ENCODE measurements around the gene CDK18. TPM values are rescaled to one million over a fixed set of nuclear protein-coding genes. Genes with fewer than 3 reads are reported as not detected.

Gene CDK18
- total RNA-seq, 2 donors from 2014 or later: 58.1 to 88.7 TPM

DNA sequence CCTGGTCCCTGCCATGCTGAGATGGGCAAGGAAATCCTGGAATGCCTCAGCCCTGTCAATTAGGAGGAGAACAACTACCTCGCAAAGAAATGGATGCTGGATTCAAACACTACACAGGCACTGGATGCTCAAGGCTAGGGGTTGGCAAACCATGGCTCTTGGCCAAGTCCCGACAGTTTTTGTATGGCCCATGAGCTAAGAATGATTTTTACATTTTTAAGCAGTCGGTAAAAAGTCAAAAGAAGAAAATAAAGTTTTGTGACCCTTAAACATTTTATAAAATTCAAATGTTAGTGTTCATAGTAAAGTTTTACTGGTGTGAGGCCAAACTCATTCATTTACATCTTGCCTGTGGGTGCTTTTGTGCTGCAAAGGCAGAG, 6.5 kb downstream of the CDK18 start:
- Histone ChIP-seq H3K36me3 (ENCODE audit: control insufficient read depth, insufficient read depth, low read length) (no peaks in the 10 kb centered on the region), H3K4me3 (ENCODE audit: low read length) (no peak overlapping the region), H3K9ac (ENCODE audit: extremely low read depth, low read length, poor library complexity, severe bottlenecking) (no peak overlapping the region), H3K9me3 (ENCODE audit: control insufficient read depth, low read length) (no peaks in the 10 kb centered on the region), H3K27me3 (ENCODE audit: control insufficient read depth, insufficient read depth, low read length, poor library complexity, severe bottlenecking) (no peaks in the 10 kb centered on the region), H3K27ac (ENCODE audit: low read depth, low read length) (peak overlapping the region; percentile 4), H3K4me1 (ENCODE audit: control insufficient read depth, insufficient read depth, low read length) (peaks cover 4% of the 10 kb centered on the region)
- H3K36me3 Mint-ChIP-seq (ENCODE audit: low read depth): peaks cover 5% of the 10 kb centered on the region
- DNase-seq: no peak
- H3K27me3 Mint-ChIP-seq (ENCODE audit: insufficient read depth): no peaks in the 10 kb centered on the region
- TF ChIP-seq CTCF (conservative IDR thresholded peaks at IDR 0.05): no peak
- no peak overlapping the region for H3K27ac Mint-ChIP-seq
- H3K9me3 Mint-ChIP-seq: no peaks in the 10 kb centered on the region
- 91 to 93% methylated on average over 3 of the region's 3 CpGs for WGBS, 2 experiments (ENCODE audit: insufficient coverage in 1 of 2, insufficient read length in 1 of 2)
- H3K4me1 Mint-ChIP-seq: peaks cover 18% of the 10 kb centered on the region
- no peak overlapping the region for H3K4me3 Mint-ChIP-seq

GRCh38 chr1:205512059-205513045, 7.9 kb downstream of the CDK18 start:
- H3K9ac ChIP-seq (ENCODE audit: extremely low read depth, low read length, poor library complexity, severe bottlenecking): no peak overlapping the region
- Mint-ChIP-seq H3K4me1 (peaks cover 17% of the 10 kb centered on the region), H3K27ac (no peak overlapping the region), H3K27me3 (ENCODE audit: insufficient read depth) (no peaks in the 10 kb centered on the region), H3K4me3 (no peak overlapping the region), H3K9me3 (no peaks in the 10 kb centered on the region), H3K36me3 (ENCODE audit: low read depth) (no peaks in the 10 kb centered on the region)
- H3K36me3 ChIP-seq (ENCODE audit: control insufficient read depth, insufficient read depth, low read length): no peaks in the 10 kb centered on the region
- no peak for TF ChIP-seq CTCF (conservative IDR thresholded peaks at IDR 0.05)
- no peaks in the 10 kb centered on the region for H3K27me3 ChIP-seq (ENCODE audit: control insufficient read depth, insufficient read depth, low read length, poor library complexity, severe bottlenecking)
- H3K27ac ChIP-seq (ENCODE audit: low read depth, low read length): no peak overlapping the region
- WGBS, 2 experiments (ENCODE audit: insufficient coverage in 1 of 2, insufficient read length in 1 of 2): 89 to 93% methylated on average over 8 to 11 of the region's 13 CpGs
- H3K4me3 ChIP-seq (ENCODE audit: low read length): no peak overlapping the region
- no peaks in the 10 kb centered on the region for H3K4me1 ChIP-seq (ENCODE audit: control insufficient read depth, insufficient read depth, low read length)
- no peak for DNase-seq
- no peaks in the 10 kb centered on the region for H3K9me3 ChIP-seq (ENCODE audit: control insufficient read depth, low read length)

DNA sequence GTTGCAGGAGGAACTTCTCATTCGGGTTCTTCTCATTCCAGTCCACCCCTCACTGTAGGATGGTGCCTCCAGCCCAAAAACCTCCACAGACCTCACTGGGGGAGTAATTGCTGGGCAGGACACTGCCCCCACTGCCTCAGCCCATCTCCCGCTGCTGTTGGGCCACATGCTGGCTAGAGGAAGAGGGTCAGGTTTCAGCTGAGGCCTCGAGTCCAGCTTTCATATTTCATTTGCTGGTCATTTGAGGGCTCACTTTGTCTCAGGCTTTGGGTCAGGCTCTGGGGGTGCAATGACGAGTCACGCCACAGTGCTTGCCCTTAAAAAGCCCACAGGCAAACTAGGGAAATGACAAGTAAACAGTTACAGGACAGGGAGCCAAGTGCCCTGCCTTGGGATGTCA, 9.3 kb downstream of the CDK18 start:
- Mint-ChIP-seq H3K27me3 (ENCODE audit: insufficient read depth) (no peaks in the 10 kb centered on the region), H3K27ac (no peak overlapping the region), H3K36me3 (ENCODE audit: low read depth) (no peaks in the 10 kb centered on the region), H3K4me3 (no peak overlapping the region), H3K4me1 (peaks cover 15% of the 10 kb centered on the region), H3K9me3 (no peaks in the 10 kb centered on the region)
- DNase-seq: no peak
- H3K4me1 ChIP-seq (ENCODE audit: control insufficient read depth, insufficient read depth, low read length): no peaks in the 10 kb centered on the region
- no peak overlapping the region for H3K27ac ChIP-seq (ENCODE audit: low read depth, low read length)
- H3K36me3 ChIP-seq (ENCODE audit: control insufficient read depth, insufficient read depth, low read length): no peaks in the 10 kb centered on the region
- no peak for TF ChIP-seq CTCF (conservative IDR thresholded peaks at IDR 0.05)
- H3K27me3 ChIP-seq (ENCODE audit: control insufficient read depth, insufficient read depth, low read length, poor library complexity, severe bottlenecking): no peaks in the 10 kb centered on the region
- 67 to 78% methylated on average over 5 of the region's 5 CpGs for WGBS, 2 experiments (ENCODE audit: insufficient coverage in 1 of 2, insufficient read length in 1 of 2)
- no peaks in the 10 kb centered on the region for H3K9me3 ChIP-seq (ENCODE audit: control insufficient read depth, low read length)
- H3K4me3 ChIP-seq (ENCODE audit: low read length): no peak overlapping the region
- H3K9ac ChIP-seq (ENCODE audit: extremely low read depth, low read length, poor library complexity, severe bottlenecking): no peak overlapping the region
